ENCODE data around the gene CTSW.

Gene CTSW

GRCh38 chr11:65886826-65887722, 7.4 kb downstream of the CTSW start:
- no peak for DNase-seq

GRCh38 chr11:65887723-65888162, 8.1 kb downstream of the CTSW start:
- no peak for DNase-seq

GRCh38 chr11:65888163-65888814, 8.7 kb downstream of the CTSW start, which contains the start of gene FIBP:
TSS of gene FIBP (minus strand) at chr11:65888471. CDS start at chr11:65888418, 53 bp downstream.
- DNase-seq: peak; percentile 96 to 97

- DNase-seq: peak; percentile 99
Measured at GRCh38 chr11:65890324-65891218, 10.9 kb downstream of the CTSW start, which contains the start of gene CCDC85B. TSS of gene CCDC85B (plus strand) at chr11:65890673. CDS start at chr11:65890784, 111 bp downstream.

GRCh38 chr11:65891219-65892136, 11.8 kb downstream of the CTSW start:
- DNase-seq: peak; percentile 31 to 53

- DNase-seq: peak in 1 of 2 donors; percentile 53
Measured at GRCh38 chr11:65892137-65892540, 12.5 kb downstream of the CTSW start.

GRCh38 chr11:65892661-65893317, 13.2 kb downstream of the CTSW start:
- DNase-seq: no peak

GRCh38 chr11:65894034-65894591, 14.5 kb downstream of the CTSW start:
- peak; percentile 38 to 56 for DNase-seq

GRCh38 chr11:65895482-65895981, 15.9 kb downstream of the CTSW start:
- no peak for DNase-seq

- DNase-seq: no peak
Measured at GRCh38 chr11:65896034-65896999, 16.7 kb downstream of the CTSW start.

- no peak for DNase-seq
Measured at GRCh38 chr11:65897020-65897471, 17.4 kb downstream of the CTSW start.

- DNase-seq: no peak
Measured at GRCh38 chr11:65898656-65899355, 19.2 kb downstream of the CTSW start.

GRCh38 chr11:65899356-65900124, 19.9 kb downstream of the CTSW start:
- DNase-seq: peak; percentile 58 to 62

GRCh38 chr11:65900125-65900898, 20.7 kb downstream of the CTSW start, which contains the start of gene FOSL1:
TSS of gene FOSL1 (minus strand) at chr11:65900388. CDS start at chr11:65900339, 49 bp downstream.
- DNase-seq: peak; percentile 96 to 97

- DNase-seq: no peak
Measured at GRCh38 chr11:65900899-65901180, 21.2 kb downstream of the CTSW start.

GRCh38 chr11:65903068-65903481, 23.4 kb downstream of the CTSW start:
- no peak for DNase-seq

- DNase-seq: no peak
Measured at GRCh38 chr11:65903715-65904114, 24.1 kb downstream of the CTSW start.

Data from CD4-positive, alpha-beta T cell treated with Interferon alpha-2 for 1 hour (primary cell).